ENCODE results near the gene GPR162. TPM values are rescaled to one million over a fixed set of nuclear protein-coding genes. Genes with fewer than 3 reads are reported as not detected.

The GPR162 gene
- total and polyA plus RNA-seq, 10 of the 15 experiments (the other 5 are each of a cell fraction or from before 2014, with no cell fraction given): not detected

DNA sequence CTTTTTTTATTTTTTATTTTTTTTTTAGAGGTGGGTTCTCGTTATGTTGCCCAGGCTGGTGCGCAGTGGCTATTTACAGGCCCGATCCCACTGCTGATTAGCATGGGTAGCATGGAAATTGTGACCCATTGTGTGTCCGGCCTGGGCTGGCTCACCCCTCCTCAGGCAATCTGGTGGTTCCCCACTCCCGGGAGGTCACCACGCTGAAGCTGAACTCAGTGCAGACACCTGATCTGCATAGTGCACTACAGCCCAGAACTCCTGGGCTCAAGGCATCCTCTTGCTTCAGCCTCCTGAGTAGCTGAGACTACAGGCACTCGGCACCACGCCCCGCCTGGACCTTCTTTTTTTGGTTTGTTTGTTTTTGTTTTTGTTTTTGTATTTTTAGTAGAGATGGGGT is 37.8 kb upstream of the GPR162 start:
- ChIA-PET SMC1A (ENCODE audit: uncharacterized antibody, unreplicated experiment) (interaction anchor here (1.1 to 2.3 kb wide), 3 partner anchors 8 to 30 kb away, joined by 4 to 7 read pairs (median 7); partner anchors contain the start of gene PTMS), POLR2A (interaction anchor here (1.4 kb wide), 1 partner anchor 9 kb away, joined by 12 read pairs; no protein-coding TSS in a partner anchor), RAD21 (ENCODE audit: unreplicated experiment) (interaction anchor here (0.9 to 5.4 kb wide), 3 partner anchors 9 to 50 kb away, joined by 3 to 42 read pairs (median 4); partner anchors contain the start of gene MLF2), CTCF (interaction anchor here (0.7 to 2.8 kb wide), 7 partner anchors 12 to 86 kb away, joined by 3 to 17 read pairs (median 4); partner anchors contain the start of genes MLF2 and PTMS)
- in situ Hi-C loops (cut with MboI): no loop called here
- Histone ChIP-seq H4K20me1 (ENCODE audit: control insufficient read depth, insufficient read depth) (no peaks in the 10 kb centered on the region), H3K4me3 (no peak overlapping the region), H3K36me3 (ENCODE audit: control insufficient read depth in 2 of 2, insufficient read depth in 2 of 2, low read length in 1 of 2) (no peaks in the 10 kb centered on the region), H2AFZ (ENCODE audit: control insufficient read depth, low read depth, low read length) (no peak overlapping the region), H3K9ac (ENCODE audit: control insufficient read depth, insufficient read depth, low read length) (no peak overlapping the region), H3K4me2 (ENCODE audit: control insufficient read depth, insufficient read depth) (no peak overlapping the region), H3K9me3 (replicated peaks; ENCODE audit: control insufficient read depth, insufficient read depth, low read length) (no peaks in the 10 kb centered on the region), H3K27me3 (replicated peaks in 1 of 2; ENCODE audit: control insufficient read depth in 2 of 2, insufficient read depth in 2 of 2, low read length in 1 of 2) (no peaks in the 10 kb centered on the region), H3K27ac (ENCODE audit: control insufficient read depth, insufficient read depth) (no peak overlapping the region), H3K4me1 (ENCODE audit: control insufficient read depth, insufficient read depth, low read length) (peaks cover 7% of the 10 kb centered on the region; the same call in 1 of the 2 replicates), H3K79me2 (ENCODE audit: control insufficient read depth, insufficient read depth, low read length) (no peaks in the 10 kb centered on the region)
- 51% methylated on average over 9 of the region's 9 CpGs for WGBS (ENCODE audit: insufficient coverage, insufficient replicate concordance, low lambda C conversion rate, missing lambda C conversion rate)
- no peak for FAIRE-seq
- ATAC-seq: no peak
- intact Hi-C loops (cut with micrococcal nuclease; ENCODE audit: unreplicated experiment): no loop called here
- BruUV-seq (replicated peaks): no TSS peak
- DNase-seq (ENCODE audit: low read depth, low spot score): no peak
- TF ChIP-seq, protein P1, sequence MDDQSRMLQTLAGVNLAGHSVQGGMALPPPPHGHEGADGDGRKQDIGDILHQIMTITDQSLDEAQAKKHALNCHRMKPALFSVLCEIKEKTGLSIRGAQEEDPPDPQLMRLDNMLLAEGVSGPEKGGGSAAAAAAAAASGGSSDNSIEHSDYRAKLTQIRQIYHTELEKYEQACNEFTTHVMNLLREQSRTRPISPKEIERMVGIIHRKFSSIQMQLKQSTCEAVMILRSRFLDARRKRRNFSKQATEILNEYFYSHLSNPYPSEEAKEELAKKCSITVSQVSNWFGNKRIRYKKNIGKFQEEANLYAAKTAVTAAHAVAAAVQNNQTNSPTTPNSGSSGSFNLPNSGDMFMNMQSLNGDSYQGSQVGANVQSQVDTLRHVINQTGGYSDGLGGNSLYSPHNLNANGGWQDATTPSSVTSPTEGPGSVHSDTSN (IDR thresholded peaks at IDR 0.05; ENCODE audit: insufficient replicate concordance, low read depth, low read length): no peak
- TF ChIP-seq MTA3 (IDR thresholded peaks at IDR 0.05; ENCODE audit: borderline replicate concordance, low read length): no peak
- TF ChIP-seq RUNX3 (IDR thresholded peaks at IDR 0.05; ENCODE audit: low read length): no peak
- TF ChIP-seq YY1 (IDR thresholded peaks at IDR 0.05; ENCODE audit: low read depth, low read length): no peak
- TF ChIP-seq MEF2A (IDR thresholded peaks at IDR 0.05; ENCODE audit: insufficient read depth, low read depth, low read length): no peak
- no peak for TF ChIP-seq IRF4 (IDR thresholded peaks at IDR 0.05; ENCODE audit: low read depth, low read length)
- no peak for TF ChIP-seq HDGF (IDR thresholded peaks at IDR 0.05)
- TF ChIP-seq STAT3 (IDR thresholded peaks at IDR 0.05; ENCODE audit: low read depth, low read length): no peak
- no peak for TF ChIP-seq CEBPB (IDR thresholded peaks at IDR 0.05; ENCODE audit: borderline replicate concordance in 1 of 2, low read depth in 2 of 2, low read length in 2 of 2)
- TF ChIP-seq BRCA1 (IDR thresholded peaks at IDR 0.05; ENCODE audit: low read depth, low read length): no peak
- no peak for TF ChIP-seq ELK1 (IDR thresholded peaks at IDR 0.05; ENCODE audit: low read depth, low read length)
- TF ChIP-seq CBFB (IDR thresholded peaks at IDR 0.05; ENCODE audit: low read depth): no peak
- TF ChIP-seq RAD51 (IDR thresholded peaks at IDR 0.05): no peak
- no peak for TF ChIP-seq EP300 (IDR thresholded peaks at IDR 0.05; ENCODE audit: borderline replicate concordance in 1 of 2, control insufficient read depth in 1 of 2, low read depth in 2 of 2, low read length in 2 of 2)
- TF ChIP-seq, protein P2, sequence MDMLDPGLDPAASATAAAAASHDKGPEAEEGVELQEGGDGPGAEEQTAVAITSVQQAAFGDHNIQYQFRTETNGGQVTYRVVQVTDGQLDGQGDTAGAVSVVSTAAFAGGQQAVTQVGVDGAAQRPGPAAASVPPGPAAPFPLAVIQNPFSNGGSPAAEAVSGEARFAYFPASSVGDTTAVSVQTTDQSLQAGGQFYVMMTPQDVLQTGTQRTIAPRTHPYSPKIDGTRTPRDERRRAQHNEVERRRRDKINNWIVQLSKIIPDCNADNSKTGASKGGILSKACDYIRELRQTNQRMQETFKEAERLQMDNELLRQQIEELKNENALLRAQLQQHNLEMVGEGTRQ (IDR thresholded peaks at IDR 0.05; ENCODE audit: borderline replicate concordance, low read depth, low read length): no peak
- TF ChIP-seq, protein P3, sequence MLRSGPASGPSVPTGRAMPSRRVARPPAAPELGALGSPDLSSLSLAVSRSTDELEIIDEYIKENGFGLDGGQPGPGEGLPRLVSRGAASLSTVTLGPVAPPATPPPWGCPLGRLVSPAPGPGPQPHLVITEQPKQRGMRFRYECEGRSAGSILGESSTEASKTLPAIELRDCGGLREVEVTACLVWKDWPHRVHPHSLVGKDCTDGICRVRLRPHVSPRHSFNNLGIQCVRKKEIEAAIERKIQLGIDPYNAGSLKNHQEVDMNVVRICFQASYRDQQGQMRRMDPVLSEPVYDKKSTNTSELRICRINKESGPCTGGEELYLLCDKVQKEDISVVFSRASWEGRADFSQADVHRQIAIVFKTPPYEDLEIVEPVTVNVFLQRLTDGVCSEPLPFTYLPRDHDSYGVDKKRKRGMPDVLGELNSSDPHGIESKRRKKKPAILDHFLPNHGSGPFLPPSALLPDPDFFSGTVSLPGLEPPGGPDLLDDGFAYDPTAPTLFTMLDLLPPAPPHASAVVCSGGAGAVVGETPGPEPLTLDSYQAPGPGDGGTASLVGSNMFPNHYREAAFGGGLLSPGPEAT (IDR thresholded peaks at IDR 0.05; ENCODE audit: low read depth): no peak
- no peak for TF ChIP-seq STAT1 (conservative IDR thresholded peaks at IDR 0.05)
- no peak for TF ChIP-seq SREBF1 (IDR thresholded peaks at IDR 0.05; ENCODE audit: low read length)

All from GM12878 (cell line).